NB4 (cell line): ENCODE measurements around the gene UBE2L5.

Experiments
- DNase-seq: peaks from one replicate; pipeline ENCODE4 v3.0.0; 2010; ENCODE audit warnings: low read depth
- H3K4me3 ChIP-seq: one replicate; pipeline ENCODE4 v1.5.1; 2011; ENCODE audit warnings: mild to moderate bottlenecking, low read depth, low read length, moderate library complexity
- MAX ChIP-seq: IDR thresholded peaks from 2 replicates; pipeline ENCODE4 v1.6.1; 2011; ENCODE audit warnings: low read depth, low read length
- POLR2A ChIP-seq: IDR thresholded peaks from 2 replicates; pipeline ENCODE4 v1.6.1; 2011; ENCODE audit warnings: mild to moderate bottlenecking; ENCODE audit not compliant: insufficient read length; ENCODE audit errors: extremely low read depth

UBE2L5 gene

GRCh38 chr13:30477346-30478195 lies 55.3 kb downstream of the UBE2L5 start:
- peak; percentile 65 for DNase-seq
- no peak overlapping the region for H3K4me3 ChIP-seq
- TF ChIP-seq MAX (0 out of 2 replicates have a peak, but pooled peaks have one; percentile 23), POLR2A (no peak)
